Left lung (tissue), 10 donors: ENCODE data around the gene GPRASP2. TPM values are rescaled to one million over a fixed set of nuclear protein-coding genes. Genes with fewer than 3 reads are reported as not detected.

ENCODE experiments used
- ATAC-seq: fragments of 200-7000 bp; cut with Tn5 transposase; one replicate; pipeline ENCODE4 v1.9.1; 2020; ENCODE audit warnings: moderate library complexity
- DNase-seq, 4 donors: peaks; one replicate each; pipeline ENCODE4 v3.0.0-alpha.2; 2013 to 2020
- H3K27ac ChIP-seq, 2 donors: fragments of 200-600 bp; sonication (generic) in 1 of 2; one replicate each; pipeline versions ENCODE4 v1.5.0 to v1.8.0; 2020 to 2021
- H3K27me3 ChIP-seq, 2 donors: fragments of 200-600 bp; sonication (generic) in 1 of 2; one replicate each; pipeline versions ENCODE4 v1.5.0 to v1.8.0; 2020 to 2021
- H3K36me3 ChIP-seq, 2 donors: fragments of 200-600 bp; sonication (generic) in 1 of 2; one replicate each; pipeline versions ENCODE4 v1.5.0 to v1.8.0; 2020 to 2021
- H3K4me1 ChIP-seq, 2 donors: fragments of 200-600 bp; one replicate each; pipeline ENCODE4 v1.8.0; 2021
- H3K4me3 ChIP-seq, 2 donors: fragments of 200-600 bp; sonication (generic) in 1 of 2; one replicate each; pipeline versions ENCODE4 v1.5.0 to v1.8.0; 2020 to 2021; ENCODE audit warnings: mild to moderate bottlenecking in 1 of 2
- H3K9me3 ChIP-seq, 2 donors: fragments of 200-600 bp; sonication (generic) in 1 of 2; one replicate each; pipeline versions ENCODE4 v1.5.0 to v1.8.0; 2020 to 2021
- intact Hi-C, 2 donors: fragments of 100-400 bp; cut with DNase I; formaldehyde crosslinking; loops; one replicate each; pipeline versions ENCODE4 v1.11.2 to v1.14.2; 2022
- polyA plus RNA-seq, 6 donors: library from polyadenylated mRNA; unstranded; fragments of 120-200 nt; gene quantifications; one replicate each; pipeline ENCODE4 v1.2.1, GENCODE V29; 2013; ENCODE audit not compliant: insufficient read length in 6 of 6
- total RNA-seq, 2 donors: library from RNA; stranded (reverse); fragmentation: NEBNext Ultra II Directional; extraction: Animal tissue kit (Norgen Biotek cat#: 25700); gene quantifications; one replicate each; pipeline ENCODE4 v1.2.1, GENCODE V29; 2021
- TF ChIP-seq, protein P1 (sequence below), 2 donors: fragments of 200-600 bp; sonication (generic) in 1 of 2; IDR thresholded peaks; one replicate each; pipeline versions ENCODE4 v1.5.0 to v1.8.0; 2021; ENCODE audit warnings: antibody characterized with exemption in 2 of 2
- donor health status: DM: no; HTN: yes; CAD: no.
- donor health status: DM: no; HTN: no; CAD: no.

Gene GPRASP2
- total and polyA plus RNA-seq, 8 donors = 5.0 to 37.9 (median 33.9) TPM

DNA sequence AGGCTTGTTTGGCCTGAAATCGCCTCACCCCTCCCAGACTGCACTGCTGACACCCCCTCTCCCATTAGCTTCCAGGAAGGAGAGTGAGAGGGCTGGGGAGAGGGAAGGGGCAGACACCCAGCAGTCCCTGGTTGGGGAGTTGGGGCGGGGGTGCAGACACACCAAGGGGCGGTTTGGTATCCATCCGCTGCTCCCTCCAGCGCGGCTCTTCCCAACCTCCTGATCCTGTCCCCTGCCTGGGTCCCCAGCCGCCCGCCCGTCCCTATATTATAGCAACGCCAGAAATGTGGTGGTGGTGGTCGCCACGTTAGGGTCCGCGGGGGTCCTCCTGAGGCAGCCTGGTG is 33.2 kb downstream of the GPRASP2 start:
- peaks cover 0 to 4% of the 10 kb centered on the region in 2 donors for H3K4me1 ChIP-seq
- peak in 1 of 4 donors; percentile 32 for DNase-seq
- TF ChIP-seq, protein P1, sequence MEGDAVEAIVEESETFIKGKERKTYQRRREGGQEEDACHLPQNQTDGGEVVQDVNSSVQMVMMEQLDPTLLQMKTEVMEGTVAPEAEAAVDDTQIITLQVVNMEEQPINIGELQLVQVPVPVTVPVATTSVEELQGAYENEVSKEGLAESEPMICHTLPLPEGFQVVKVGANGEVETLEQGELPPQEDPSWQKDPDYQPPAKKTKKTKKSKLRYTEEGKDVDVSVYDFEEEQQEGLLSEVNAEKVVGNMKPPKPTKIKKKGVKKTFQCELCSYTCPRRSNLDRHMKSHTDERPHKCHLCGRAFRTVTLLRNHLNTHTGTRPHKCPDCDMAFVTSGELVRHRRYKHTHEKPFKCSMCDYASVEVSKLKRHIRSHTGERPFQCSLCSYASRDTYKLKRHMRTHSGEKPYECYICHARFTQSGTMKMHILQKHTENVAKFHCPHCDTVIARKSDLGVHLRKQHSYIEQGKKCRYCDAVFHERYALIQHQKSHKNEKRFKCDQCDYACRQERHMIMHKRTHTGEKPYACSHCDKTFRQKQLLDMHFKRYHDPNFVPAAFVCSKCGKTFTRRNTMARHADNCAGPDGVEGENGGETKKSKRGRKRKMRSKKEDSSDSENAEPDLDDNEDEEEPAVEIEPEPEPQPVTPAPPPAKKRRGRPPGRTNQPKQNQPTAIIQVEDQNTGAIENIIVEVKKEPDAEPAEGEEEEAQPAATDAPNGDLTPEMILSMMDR (IDR thresholded peaks at IDR 0.05) = no peak
- H3K36me3 ChIP-seq = no peaks in the 10 kb centered on the region
- H3K4me3 ChIP-seq = peak overlapping the region; percentile 38 to 44
- ATAC-seq = no peak
- no peaks in the 10 kb centered on the region for H3K27me3 ChIP-seq
- no peaks in the 10 kb centered on the region for H3K9me3 ChIP-seq
- H3K27ac ChIP-seq = no peak overlapping the region
- intact Hi-C loops = no loop called here

- H3K27ac ChIP-seq = no peak overlapping the region
- H3K4me3 ChIP-seq = peak overlapping the region; percentile 38 to 44
- H3K4me1 ChIP-seq = peaks cover 0 to 4% of the 10 kb centered on the region in 2 donors
- intact Hi-C loops = no loop called here
- ATAC-seq = peak; percentile 84
- TF ChIP-seq, protein P1 (IDR thresholded peaks at IDR 0.05) = no peak
- H3K9me3 ChIP-seq = no peaks in the 10 kb centered on the region
- DNase-seq = peak; percentile 26 to 91 (median 50)
- H3K27me3 ChIP-seq = no peaks in the 10 kb centered on the region
- H3K36me3 ChIP-seq = no peaks in the 10 kb centered on the region
Measured at GRCh38 chrX:102745857-102746584, 33.8 kb downstream of the GPRASP2 start.

GRCh38 chrX:102765217-102765616 is 53.0 kb downstream of the GPRASP2 start:
- intact Hi-C loops = no loop called here
- TF ChIP-seq, protein P1 (IDR thresholded peaks at IDR 0.05) = no peak
- DNase-seq (no peak), ATAC-seq (no peak)
- Histone ChIP-seq H3K36me3 (no peaks in the 10 kb centered on the region), H3K4me3 (no peak overlapping the region), H3K27ac (no peak overlapping the region), H3K4me1 (peaks cover 0 to 7% of the 10 kb centered on the region in 2 donors), H3K27me3 (no peaks in the 10 kb centered on the region), H3K9me3 (no peaks in the 10 kb centered on the region)

- Histone ChIP-seq H3K27me3 (no peaks in the 10 kb centered on the region), H3K27ac (no peak overlapping the region), H3K4me1 (peaks cover 0 to 7% of the 10 kb centered on the region in 2 donors), H3K9me3 (no peaks in the 10 kb centered on the region), H3K4me3 (no peak overlapping the region), H3K36me3 (no peaks in the 10 kb centered on the region)
- ATAC-seq (no peak), DNase-seq (no peak)
- intact Hi-C loops = no loop called here
- TF ChIP-seq, protein P1 (IDR thresholded peaks at IDR 0.05) = no peak
Measured at GRCh38 chrX:102765809-102766208, 53.6 kb downstream of the GPRASP2 start.

DNA sequence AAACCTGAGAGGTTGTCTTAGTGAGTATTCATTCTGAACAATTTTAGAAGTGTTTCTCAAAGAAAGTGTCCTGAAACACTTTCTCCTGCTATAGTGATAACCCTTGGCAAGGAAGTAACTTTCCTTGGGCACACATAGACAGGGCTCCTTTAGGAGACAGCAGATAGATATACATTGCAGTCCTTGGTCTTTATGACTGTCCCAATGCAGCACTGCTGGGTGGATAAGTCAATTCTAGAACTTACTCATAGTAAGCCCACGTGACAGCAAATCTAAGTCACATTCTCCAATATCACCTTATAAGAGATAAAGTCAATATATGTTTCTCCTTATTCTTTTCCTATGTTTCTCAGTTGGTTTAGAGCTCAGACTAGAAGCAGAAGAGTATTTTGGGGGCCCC is 55.0 kb downstream of the GPRASP2 start:
- Histone ChIP-seq H3K36me3 (no peaks in the 10 kb centered on the region), H3K27ac (no peak overlapping the region), H3K27me3 (no peaks in the 10 kb centered on the region), H3K9me3 (no peaks in the 10 kb centered on the region), H3K4me3 (no peak overlapping the region), H3K4me1 (peaks cover 0 to 7% of the 10 kb centered on the region in 2 donors)
- no peak for DNase-seq
- TF ChIP-seq, protein P1 (IDR thresholded peaks at IDR 0.05) = no peak
- intact Hi-C loops = no loop called here
- no peak for ATAC-seq

Other genes with a start within 250 kb of the GPRASP2 start
- gene TCP11X2, start 240.6 kb upstream of the GPRASP2 start, total RNA-seq = not detected
- under 1 TPM in 5 of 6 donors, not detected in 1; 0.11 to 0.32 (median 0.26) TPM for gene TCP11X2, start 240.6 kb upstream of the GPRASP2 start, polyA plus RNA-seq
- gene TMSB15A, start 195.7 kb upstream of the GPRASP2 start, total RNA-seq = 1 to 10 TPM; 2.1 to 4.1 TPM
- 10 to 100 TPM; 51.1 to 91.2 (median 70.3) TPM for gene TMSB15A, start 195.7 kb upstream of the GPRASP2 start, polyA plus RNA-seq
- 10 to 100 TPM in 1 of 2 donors, 1 to 10 TPM in 1; 9.2 to 12.7 TPM for gene ARMCX5, start 112.9 kb upstream of the GPRASP2 start, total RNA-seq
- 10 to 100 TPM; 14.9 to 20.7 (median 17.7) TPM for gene ARMCX5, start 112.9 kb upstream of the GPRASP2 start, polyA plus RNA-seq
- 1 to 10 TPM; 2.3 to 4.0 TPM for gene GPRASP1, start 61.0 kb upstream of the GPRASP2 start, total RNA-seq
- gene GPRASP1, start 61.0 kb upstream of the GPRASP2 start, polyA plus RNA-seq = 10 to 100 TPM; 17.7 to 25.0 (median 21.0) TPM
- 1 to 10 TPM; 4.5 to 5.6 TPM for gene GPRASP3, start 8.3 kb downstream of the GPRASP2 start, total RNA-seq
- gene GPRASP3, start 8.3 kb downstream of the GPRASP2 start, polyA plus RNA-seq = 10 to 100 TPM; 15.5 to 18.9 (median 17.6) TPM
- under 1 TPM; 0.58 to 0.99 TPM for gene RAB40AL, start 224.8 kb downstream of the GPRASP2 start, total RNA-seq
- gene RAB40AL, start 224.8 kb downstream of the GPRASP2 start, polyA plus RNA-seq = under 1 TPM in 5 of 6 donors, not detected in 1; 0.17 to 0.61 (median 0.28) TPM